GM20000 (cell line): ENCODE results near the gene PAK1.

ENCODE experiments used
- DNase-seq: peaks from one replicate; pipeline ENCODE4 v3.0.0; 2012; ENCODE audit warnings: low spot score
- TF ChIP-seq, protein P1 (sequence below): IDR thresholded peaks from 2 replicates; pipeline ENCODE4 v1.5.1; 2012; ENCODE audit warnings: mild to moderate bottlenecking, control low read depth; ENCODE audit errors: extremely low read depth, missing control alignments

Gene PAK1

DNA sequence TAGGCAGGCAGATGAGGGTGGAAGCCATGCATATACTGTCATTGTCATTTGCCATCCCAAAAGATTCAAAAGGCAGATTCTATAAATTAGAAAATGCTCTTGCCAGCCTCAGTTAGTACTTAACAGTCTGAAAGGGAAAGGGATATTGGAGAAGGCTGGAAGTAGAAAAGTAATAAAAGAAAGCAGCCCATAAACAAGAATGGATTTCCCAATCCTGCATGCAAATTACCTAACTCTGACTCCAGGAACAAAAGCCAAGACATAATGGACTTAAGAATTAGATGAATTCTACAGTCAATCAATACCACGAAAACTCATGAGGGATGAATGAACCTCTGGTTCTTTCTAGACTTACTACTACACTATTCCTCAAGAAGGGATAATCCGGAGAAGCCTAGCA lies 5.9 kb downstream of the PAK1 start:
- TF ChIP-seq, protein P1, sequence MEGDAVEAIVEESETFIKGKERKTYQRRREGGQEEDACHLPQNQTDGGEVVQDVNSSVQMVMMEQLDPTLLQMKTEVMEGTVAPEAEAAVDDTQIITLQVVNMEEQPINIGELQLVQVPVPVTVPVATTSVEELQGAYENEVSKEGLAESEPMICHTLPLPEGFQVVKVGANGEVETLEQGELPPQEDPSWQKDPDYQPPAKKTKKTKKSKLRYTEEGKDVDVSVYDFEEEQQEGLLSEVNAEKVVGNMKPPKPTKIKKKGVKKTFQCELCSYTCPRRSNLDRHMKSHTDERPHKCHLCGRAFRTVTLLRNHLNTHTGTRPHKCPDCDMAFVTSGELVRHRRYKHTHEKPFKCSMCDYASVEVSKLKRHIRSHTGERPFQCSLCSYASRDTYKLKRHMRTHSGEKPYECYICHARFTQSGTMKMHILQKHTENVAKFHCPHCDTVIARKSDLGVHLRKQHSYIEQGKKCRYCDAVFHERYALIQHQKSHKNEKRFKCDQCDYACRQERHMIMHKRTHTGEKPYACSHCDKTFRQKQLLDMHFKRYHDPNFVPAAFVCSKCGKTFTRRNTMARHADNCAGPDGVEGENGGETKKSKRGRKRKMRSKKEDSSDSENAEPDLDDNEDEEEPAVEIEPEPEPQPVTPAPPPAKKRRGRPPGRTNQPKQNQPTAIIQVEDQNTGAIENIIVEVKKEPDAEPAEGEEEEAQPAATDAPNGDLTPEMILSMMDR = no peak
- no peak for DNase-seq

DNA sequence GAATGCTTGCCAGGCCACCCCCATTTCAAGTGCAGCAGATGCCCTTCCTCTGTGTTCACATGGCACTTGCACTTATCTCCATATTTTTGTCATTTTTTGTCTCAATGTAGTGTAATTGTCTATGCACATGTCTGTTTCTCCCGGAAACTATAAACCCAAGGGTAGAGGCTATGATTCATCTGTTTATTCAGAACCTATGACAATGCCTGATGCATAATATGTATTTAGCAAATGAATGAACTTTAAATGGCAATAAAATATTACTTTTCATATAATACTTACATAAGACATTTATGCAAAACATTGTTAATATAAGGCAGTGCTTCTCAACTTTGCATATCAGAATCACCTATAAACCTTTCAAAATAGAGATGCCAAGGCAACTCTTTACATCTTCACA lies 6.7 kb downstream of the PAK1 start:
- no peak for DNase-seq
- TF ChIP-seq, protein P1 = no peak

DNA sequence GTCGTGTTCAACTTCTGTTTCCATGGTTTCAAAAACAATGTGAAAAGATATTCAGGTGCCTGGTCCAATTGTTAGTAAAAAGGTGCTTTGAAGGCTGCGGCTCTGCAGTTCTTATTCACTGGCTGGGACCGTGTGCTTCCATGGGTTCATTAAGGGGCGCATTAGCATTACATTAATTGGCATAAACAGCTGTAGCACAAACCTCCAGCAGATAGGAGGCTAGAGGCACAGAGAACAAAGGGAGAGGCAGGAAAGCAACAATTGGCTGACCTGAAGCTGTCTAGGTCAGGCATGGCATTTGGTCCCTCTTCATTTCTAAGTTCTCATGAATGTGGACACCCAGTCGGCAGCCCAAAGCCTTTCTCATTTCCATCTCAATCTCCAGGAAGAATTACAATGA lies 16.6 kb downstream of the PAK1 start:
- no peak for DNase-seq

DNA sequence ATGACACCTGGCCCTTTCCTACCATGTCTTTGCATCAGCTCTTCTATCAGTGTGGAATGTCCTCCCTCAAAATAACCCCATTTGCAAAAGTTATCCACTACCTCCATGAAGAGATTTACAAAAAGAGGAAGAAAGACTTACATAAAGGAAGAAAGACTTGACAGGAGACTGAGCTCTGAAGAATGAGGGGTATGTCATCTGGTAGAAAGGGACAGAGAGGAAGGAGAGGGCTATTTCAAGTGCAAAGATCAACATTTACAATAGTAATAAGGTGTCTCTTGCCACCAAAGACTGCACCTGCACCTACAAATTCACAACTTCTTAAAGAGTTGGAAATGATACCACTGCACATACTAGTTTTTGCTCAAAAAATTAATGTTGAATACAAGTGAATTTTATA lies 18.2 kb downstream of the PAK1 start:
- no peak for DNase-seq

More for the DNA sequence above, 16.6 kb downstream of the PAK1 start:
- TF ChIP-seq, protein P1 = no peak

DNA sequence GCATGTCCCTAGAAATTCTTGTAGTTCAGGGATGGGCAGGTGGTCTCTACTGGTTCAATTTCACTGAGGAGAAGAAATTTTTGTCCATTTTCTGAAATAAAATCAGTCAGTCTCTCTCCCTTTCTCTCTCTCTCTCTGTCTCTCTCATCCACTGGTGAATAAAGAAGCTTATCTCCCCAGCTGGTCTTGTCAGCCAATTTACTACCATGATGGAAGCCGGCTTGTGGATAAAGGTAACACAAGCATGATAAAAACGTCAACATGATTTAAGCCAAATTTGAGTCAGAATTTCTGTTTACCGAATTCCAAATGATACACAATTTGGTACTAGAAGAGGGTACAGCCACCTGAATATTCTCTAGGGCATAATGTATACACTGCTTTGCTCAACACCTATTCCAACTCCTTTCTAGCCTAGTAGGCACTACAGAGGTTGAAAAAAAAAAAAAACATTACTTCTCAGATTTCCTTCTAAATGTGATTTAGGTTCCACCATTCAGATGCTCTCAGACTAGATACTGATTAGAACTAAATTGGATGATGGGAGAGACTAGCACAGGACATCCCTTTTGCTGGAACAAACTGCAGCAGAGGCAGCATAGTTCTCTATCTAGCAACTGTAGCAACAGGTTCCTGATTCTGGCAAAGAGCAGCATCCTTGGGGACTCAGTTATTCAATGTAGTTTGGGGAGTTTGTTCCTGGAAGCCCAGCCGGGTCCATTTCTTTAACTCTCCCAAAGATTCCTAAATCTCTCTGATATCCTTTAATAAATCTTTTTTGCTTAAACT lies 18.8 kb downstream of the PAK1 start:
- TF ChIP-seq, protein P1 = no peak
- no peak for DNase-seq

More for the DNA sequence above, 18.2 kb downstream of the PAK1 start:
- TF ChIP-seq, protein P1 = no peak

DNA sequence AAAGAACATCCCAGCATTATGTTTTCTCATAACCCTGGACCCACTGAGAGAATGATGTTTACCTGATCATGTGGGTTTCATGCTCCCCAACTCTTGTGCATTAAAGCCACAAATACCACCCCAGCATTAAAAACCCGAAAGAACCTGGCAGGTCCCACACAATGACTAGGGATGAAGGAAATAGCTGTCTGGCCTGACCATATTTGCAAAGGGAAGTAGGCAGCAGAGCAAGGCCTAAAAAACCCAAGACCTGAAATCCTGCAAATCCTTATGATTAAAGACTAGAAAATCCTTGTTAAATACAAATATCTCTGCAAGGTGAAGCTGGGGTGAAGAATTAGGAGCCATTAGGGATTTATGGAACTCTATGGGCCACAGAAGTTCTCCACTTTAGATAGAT lies 23.7 kb downstream of the PAK1 start:
- no peak for DNase-seq

DNA sequence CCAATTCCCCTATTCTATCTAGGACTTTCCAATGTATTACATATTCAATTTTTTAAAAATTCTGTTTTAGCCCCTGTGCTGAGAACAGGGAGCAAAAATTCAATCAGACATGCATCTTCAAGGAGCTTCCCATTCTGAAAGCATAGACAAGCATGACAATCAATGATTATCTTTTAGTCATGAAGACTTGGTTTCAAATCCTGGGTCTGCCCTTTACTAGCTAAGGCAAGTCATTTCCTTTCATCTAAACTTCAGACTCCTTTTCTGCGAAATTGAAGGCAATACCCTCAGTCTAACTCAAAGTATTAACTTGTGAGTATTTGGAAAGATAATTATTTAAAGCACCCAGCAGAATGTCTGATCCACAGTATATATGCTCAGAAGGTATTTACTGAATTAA lies 24.1 kb downstream of the PAK1 start:
- DNase-seq = no peak
- TF ChIP-seq, protein P1 = no peak

More for the DNA sequence above, 23.7 kb downstream of the PAK1 start:
- TF ChIP-seq, protein P1 = no peak
